HepG2 (cell line): ENCODE data around the gene TMEM239. TPM values are rescaled to one million over a fixed set of nuclear protein-coding genes. Genes with fewer than 3 reads are reported as not detected.

Source experiments
- CEBPG ChIP-seq: IDR thresholded peaks from 2 replicates; pipeline ENCODE4 v1.6.1; 2016
- MTF1 ChIP-seq: sonication (generic); formaldehyde crosslinking; IDR thresholded peaks from 2 replicates; pipeline ENCODE4 v1.5.0; 2020; ENCODE audit warnings: missing genetic modification reagents
- NFE2L2 ChIP-seq: fragments of 150-350 bp; IDR thresholded peaks from 2 replicates; pipeline ENCODE4 v1.6.1; 2014; ENCODE audit warnings: low read length
- NR2F1 ChIP-seq, 2 experiments: fragments of 450-650 bp in 1 of 2; formaldehyde crosslinking in 1 of 2; IDR thresholded peaks; 2 replicates each; pipeline versions ENCODE4 v1.5.0 to v1.6.1; 2016 to 2020; ENCODE audit warnings: mild to moderate bottlenecking in 1 of 2, missing compliant biosample characterization in 1 of 2, missing genetic modification reagents in 1 of 2, moderate library complexity in 1 of 2
- PPARG ChIP-seq: conservative IDR thresholded peaks from 2 replicates; pipeline ENCODE4 v1.6.1; 2016; ENCODE audit warnings: missing biosample characterization, missing genetic modification reagents
- RORA ChIP-seq: sonication (generic); formaldehyde crosslinking; IDR thresholded peaks from 2 replicates; pipeline ENCODE4 v1.5.0; 2020; ENCODE audit warnings: mild to moderate bottlenecking, missing genetic modification reagents, moderate library complexity
- SPEN ChIP-seq: sonication (generic); formaldehyde crosslinking; IDR thresholded peaks from 2 replicates; pipeline ENCODE4 v1.5.1; 2020; ENCODE audit warnings: low read depth, mild to moderate bottlenecking, missing genetic modification reagents
- TCF7 ChIP-seq: sonication (generic); IDR thresholded peaks from 2 replicates; pipeline ENCODE4 v1.6.1; 2016; ENCODE audit warnings: antibody characterized with exemption, low read depth
- ZNF33A ChIP-seq: sonication (generic); formaldehyde crosslinking; IDR thresholded peaks from 2 replicates; pipeline ENCODE4 v1.5.1; 2020; ENCODE audit warnings: missing genetic modification reagents, mild to moderate bottlenecking, moderate library complexity, borderline replicate concordance
- ZNF44 ChIP-seq: sonication (generic); formaldehyde crosslinking; IDR thresholded peaks from 2 replicates; pipeline ENCODE4 v1.5.1; 2020; ENCODE audit warnings: mild to moderate bottlenecking, missing genetic modification reagents
- polyA plus RNA-seq, 8 experiments: library from polyadenylated mRNA; depleted of rRNA in 3 of 8; stranded (reverse) in 7 of 8; unstranded in 1 of 8; fragments of >200 nt; fragmentation: Illumina TruSeq in 4 of 8; extraction: Trizol in 4 of 8; gene quantifications; 2 replicates each; pipeline versions ENCODE4 v1.2.1 to v1.2.3, GENCODE V29; 2011 to 2016; ENCODE audit warnings: low read depth in 4 of 8, missing spikeins in 1 of 8, mixed read lengths in 1 of 8; ENCODE audit not compliant: insufficient read depth in 1 of 8
- total RNA-seq, 5 experiments: library from RNA; depleted of rRNA; stranded (reverse); fragments of >200 nt; fragmentation: Illumina TruSeq; extraction: Trizol; gene quantifications; 2 replicates each; pipeline ENCODE4 v1.2.3, GENCODE V29; 2016; ENCODE audit warnings: low read depth in 1 of 5
- TF ChIP-seq, protein P1 (sequence below): sonication (generic); formaldehyde crosslinking; conservative IDR thresholded peaks from 2 replicates; pipeline ENCODE4 v1.8.0; 2022; ENCODE audit warnings: mild to moderate bottlenecking, moderate library complexity, missing genetic modification reagents
- TF ChIP-seq, protein P2 (sequence below): fragments of 450-650 bp; IDR thresholded peaks from 2 replicates; pipeline ENCODE4 v1.6.1; 2016
- TF ChIP-seq, protein P3 (sequence below): sonication (generic); formaldehyde crosslinking; IDR thresholded peaks from 2 replicates; pipeline ENCODE4 v1.4.0; 2020; ENCODE audit warnings: low read depth, missing genetic modification reagents
- TF ChIP-seq, protein P4 (sequence below): sonication (generic); IDR thresholded peaks from 2 replicates; pipeline ENCODE4 v1.6.1; 2016; ENCODE audit warnings: low read depth, borderline replicate concordance
- TF ChIP-seq, protein P5 (sequence below): sonication (generic); formaldehyde crosslinking; IDR thresholded peaks from 2 replicates; pipeline ENCODE4 v1.4.0; 2020; ENCODE audit warnings: missing genetic modification reagents, borderline replicate concordance
- TF ChIP-seq, protein P6 (sequence below): IDR thresholded peaks from 2 replicates; pipeline ENCODE4 v1.6.1; 2016; ENCODE audit warnings: mild to moderate bottlenecking

TMEM239 gene
- total and polyA plus RNA-seq, 2 of the 13 experiments (the other 11 are each of a cell fraction or from before 2014, with no cell fraction given) = not detected

DNA sequence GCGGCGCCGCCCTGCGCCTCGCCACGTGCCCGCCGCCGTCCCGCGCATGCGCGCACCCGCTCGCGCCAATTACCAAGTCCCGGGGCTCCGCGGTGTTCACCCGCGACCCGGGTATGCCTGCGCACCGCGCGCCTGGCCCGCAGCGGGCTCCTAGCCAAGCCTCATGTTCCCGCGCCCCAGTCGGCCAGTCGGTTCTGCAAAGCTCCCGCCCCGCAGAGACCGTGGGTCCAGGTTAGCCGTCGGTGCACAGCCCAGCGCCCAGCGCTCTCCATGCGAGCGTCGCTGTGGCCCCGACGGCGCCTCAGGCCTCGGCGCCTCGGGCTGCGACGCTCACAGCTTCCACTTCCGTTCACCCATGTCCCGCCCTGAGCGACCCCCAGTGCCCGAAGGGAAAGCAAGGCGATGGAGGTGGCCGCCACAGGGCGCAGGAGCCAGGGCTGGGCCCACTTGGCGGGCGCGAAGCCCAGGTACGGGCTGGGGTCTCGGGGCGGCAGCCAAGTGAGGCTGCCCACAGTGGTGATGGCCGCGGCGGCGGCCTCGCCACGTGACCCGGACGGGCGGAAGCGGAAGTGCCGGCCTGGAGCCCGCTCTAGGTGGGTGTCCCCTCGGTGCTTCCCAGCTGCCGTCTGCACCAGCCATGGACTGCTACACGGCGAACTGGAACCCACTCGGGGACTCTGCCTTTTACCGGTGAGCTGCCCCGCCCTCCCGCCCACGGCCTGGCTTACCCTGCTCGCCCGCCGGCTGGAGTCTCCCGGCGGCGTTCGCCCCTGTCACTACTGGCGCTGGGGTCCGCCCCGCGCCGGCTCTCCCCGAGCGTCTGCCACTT, 24.2 kb downstream of the TMEM239 start, which contains the start of the genes PCED1A and VPS16 (continued):
- TF ChIP-seq, protein P1, sequence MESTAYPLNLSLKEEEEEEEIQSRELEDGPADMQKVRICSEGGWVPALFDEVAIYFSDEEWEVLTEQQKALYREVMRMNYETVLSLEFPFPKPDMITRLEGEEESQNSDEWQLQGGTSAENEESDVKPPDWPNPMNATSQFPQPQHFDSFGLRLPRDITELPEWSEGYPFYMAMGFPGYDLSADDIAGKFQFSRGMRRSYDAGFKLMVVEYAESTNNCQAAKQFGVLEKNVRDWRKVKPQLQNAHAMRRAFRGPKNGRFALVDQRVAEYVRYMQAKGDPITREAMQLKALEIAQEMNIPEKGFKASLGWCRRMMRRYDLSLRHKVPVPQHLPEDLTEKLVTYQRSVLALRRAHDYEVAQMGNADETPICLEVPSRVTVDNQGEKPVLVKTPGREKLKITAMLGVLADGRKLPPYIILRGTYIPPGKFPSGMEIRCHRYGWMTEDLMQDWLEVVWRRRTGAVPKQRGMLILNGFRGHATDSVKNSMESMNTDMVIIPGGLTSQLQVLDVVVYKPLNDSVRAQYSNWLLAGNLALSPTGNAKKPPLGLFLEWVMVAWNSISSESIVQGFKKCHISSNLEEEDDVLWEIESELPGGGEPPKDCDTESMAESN (CRISPR knock-in tag) = peak; percentile 97
- no peak for TF ChIP-seq TCF7
- peak; percentile 96 for TF ChIP-seq SPEN (CRISPR knock-in tag)
- TF ChIP-seq ZNF33A = peak; percentile 92; the same call in 1 of the 2 replicates
- TF ChIP-seq CEBPG (CRISPR knock-in tag) = 0 out of 2 replicates have a peak, but pooled peaks have one; percentile 31
- TF ChIP-seq, protein P2, sequence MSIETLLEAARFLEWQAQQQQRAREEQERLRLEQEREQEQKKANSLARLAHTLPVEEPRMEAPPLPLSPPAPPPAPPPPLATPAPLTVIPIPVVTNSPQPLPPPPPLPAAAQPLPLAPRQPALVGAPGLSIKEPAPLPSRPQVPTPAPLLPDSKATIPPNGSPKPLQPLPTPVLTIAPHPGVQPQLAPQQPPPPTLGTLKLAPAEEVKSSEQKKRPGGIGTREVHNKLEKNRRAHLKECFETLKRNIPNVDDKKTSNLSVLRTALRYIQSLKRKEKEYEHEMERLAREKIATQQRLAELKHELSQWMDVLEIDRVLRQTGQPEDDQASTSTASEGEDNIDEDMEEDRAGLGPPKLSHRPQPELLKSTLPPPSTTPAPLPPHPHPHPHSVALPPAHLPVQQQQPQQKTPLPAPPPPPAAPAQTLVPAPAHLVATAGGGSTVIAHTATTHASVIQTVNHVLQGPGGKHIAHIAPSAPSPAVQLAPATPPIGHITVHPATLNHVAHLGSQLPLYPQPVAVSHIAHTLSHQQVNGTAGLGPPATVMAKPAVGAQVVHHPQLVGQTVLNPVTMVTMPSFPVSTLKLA = peak; percentile 61
- TF ChIP-seq, protein P3, sequence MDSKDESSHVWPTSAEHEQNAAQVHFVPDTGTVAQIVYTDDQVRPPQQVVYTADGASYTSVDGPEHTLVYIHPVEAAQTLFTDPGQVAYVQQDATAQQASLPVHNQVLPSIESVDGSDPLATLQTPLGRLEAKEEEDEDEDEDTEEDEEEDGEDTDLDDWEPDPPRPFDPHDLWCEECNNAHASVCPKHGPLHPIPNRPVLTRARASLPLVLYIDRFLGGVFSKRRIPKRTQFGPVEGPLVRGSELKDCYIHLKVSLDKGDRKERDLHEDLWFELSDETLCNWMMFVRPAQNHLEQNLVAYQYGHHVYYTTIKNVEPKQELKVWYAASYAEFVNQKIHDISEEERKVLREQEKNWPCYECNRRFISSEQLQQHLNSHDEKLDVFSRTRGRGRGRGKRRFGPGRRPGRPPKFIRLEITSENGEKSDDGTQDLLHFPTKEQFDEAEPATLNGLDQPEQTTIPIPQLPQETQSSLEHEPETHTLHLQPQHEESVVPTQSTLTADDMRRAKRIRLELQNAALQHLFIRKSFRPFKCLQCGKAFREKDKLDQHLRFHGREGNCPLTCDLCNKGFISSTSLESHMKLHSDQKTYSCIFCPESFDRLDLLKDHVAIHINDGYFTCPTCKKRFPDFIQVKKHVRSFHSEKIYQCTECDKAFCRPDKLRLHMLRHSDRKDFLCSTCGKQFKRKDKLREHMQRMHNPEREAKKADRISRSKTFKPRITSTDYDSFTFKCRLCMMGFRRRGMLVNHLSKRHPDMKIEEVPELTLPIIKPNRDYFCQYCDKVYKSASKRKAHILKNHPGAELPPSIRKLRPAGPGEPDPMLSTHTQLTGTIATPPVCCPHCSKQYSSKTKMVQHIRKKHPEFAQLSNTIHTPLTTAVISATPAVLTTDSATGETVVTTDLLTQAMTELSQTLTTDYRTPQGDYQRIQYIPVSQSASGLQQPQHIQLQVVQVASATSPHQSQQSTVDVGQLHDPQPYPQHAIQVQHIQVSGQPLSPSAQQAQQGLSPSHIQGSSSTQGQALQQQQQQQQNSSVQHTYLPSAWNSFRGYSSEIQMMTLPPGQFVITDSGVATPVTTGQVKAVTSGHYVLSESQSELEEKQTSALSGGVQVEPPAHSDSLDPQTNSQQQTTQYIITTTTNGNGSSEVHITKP = no peak; the same call in 1 of the 2 replicates
- TF ChIP-seq PPARG (CRISPR knock-in tag) = no peak; the same call in 1 of the 2 replicates
- peak; percentile 96 for TF ChIP-seq MTF1 (CRISPR knock-in tag)
- no peak for TF ChIP-seq RORA
- TF ChIP-seq, protein P4, sequence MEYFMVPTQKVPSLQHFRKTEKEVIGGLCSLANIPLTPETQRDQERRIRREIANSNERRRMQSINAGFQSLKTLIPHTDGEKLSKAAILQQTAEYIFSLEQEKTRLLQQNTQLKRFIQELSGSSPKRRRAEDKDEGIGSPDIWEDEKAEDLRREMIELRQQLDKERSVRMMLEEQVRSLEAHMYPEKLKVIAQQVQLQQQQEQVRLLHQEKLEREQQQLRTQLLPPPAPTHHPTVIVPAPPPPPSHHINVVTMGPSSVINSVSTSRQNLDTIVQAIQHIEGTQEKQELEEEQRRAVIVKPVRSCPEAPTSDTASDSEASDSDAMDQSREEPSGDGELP = peak; percentile 63; the same call in 1 of the 2 replicates
- TF ChIP-seq, protein P5, sequence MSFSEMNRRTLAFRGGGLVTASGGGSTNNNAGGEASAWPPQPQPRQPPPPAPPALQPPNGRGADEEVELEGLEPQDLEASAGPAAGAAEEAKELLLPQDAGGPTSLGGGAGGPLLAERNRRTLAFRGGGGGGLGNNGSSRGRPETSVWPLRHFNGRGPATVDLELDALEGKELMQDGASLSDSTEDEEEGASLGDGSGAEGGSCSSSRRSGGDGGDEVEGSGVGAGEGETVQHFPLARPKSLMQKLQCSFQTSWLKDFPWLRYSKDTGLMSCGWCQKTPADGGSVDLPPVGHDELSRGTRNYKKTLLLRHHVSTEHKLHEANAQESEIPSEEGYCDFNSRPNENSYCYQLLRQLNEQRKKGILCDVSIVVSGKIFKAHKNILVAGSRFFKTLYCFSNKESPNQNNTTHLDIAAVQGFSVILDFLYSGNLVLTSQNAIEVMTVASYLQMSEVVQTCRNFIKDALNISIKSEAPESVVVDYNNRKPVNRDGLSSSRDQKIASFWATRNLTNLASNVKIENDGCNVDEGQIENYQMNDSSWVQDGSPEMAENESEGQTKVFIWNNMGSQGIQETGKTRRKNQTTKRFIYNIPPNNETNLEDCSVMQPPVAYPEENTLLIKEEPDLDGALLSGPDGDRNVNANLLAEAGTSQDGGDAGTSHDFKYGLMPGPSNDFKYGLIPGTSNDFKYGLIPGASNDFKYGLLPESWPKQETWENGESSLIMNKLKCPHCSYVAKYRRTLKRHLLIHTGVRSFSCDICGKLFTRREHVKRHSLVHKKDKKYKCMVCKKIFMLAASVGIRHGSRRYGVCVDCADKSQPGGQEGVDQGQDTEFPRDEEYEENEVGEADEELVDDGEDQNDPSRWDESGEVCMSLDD = peak; percentile 81
- peak in 1 of 2 experiments; percentile 55; a peak in 1 of 4 replicates for TF ChIP-seq NR2F1 (CRISPR knock-in tag; IDR thresholded peaks at IDR 0.05)
- TF ChIP-seq ZNF44 (CRISPR knock-in tag) = peak; percentile 91
- TF ChIP-seq, protein P6, sequence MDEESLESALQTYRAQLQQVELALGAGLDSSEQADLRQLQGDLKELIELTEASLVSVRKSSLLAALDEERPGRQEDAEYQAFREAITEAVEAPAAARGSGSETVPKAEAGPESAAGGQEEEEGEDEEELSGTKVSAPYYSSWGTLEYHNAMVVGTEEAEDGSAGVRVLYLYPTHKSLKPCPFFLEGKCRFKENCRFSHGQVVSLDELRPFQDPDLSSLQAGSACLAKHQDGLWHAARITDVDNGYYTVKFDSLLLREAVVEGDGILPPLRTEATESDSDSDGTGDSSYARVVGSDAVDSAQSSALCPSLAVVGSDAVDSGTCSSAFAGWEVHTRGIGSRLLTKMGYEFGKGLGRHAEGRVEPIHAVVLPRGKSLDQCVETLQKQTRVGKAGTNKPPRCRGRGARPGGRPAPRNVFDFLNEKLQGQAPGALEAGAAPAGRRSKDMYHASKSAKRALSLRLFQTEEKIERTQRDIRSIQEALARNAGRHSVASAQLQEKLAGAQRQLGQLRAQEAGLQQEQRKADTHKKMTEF = peak; percentile 99
- no peak for TF ChIP-seq NFE2L2
